Liver (tissue), 9 donors: Measurements from ENCODE around the gene GPR180. TPM values are rescaled to one million over a fixed set of nuclear protein-coding genes. Genes with fewer than 3 reads are reported as not detected.

Experiments used
- DNase-seq: peaks from one replicate; pipeline ENCODE4 v3.0.0-alpha.2; 2017; ENCODE audit warnings: low spot score
- H3K27ac ChIP-seq, 2 donors: one replicate each; pipeline ENCODE4 v1.7.0; 2013; ENCODE audit warnings: inconsistent platforms in 2 of 2, low read length in 2 of 2, control low read depth in 1 of 2, low read depth in 1 of 2, mild to moderate bottlenecking in 1 of 2
- H3K27me3 ChIP-seq, 4 donors: one replicate each; pipeline versions ENCODE4 v1.6.1 to v1.7.0; 2013; ENCODE audit warnings: low read length in 3 of 4, inconsistent platforms in 1 of 4, mild to moderate bottlenecking in 1 of 4, moderate library complexity in 1 of 4; ENCODE audit not compliant: control insufficient read depth in 4 of 4, insufficient read depth in 4 of 4
- H3K36me3 ChIP-seq, 4 donors: one replicate each; pipeline versions ENCODE4 v1.6.1 to v1.7.0; 2013; ENCODE audit warnings: low read length in 3 of 4, mild to moderate bottlenecking in 3 of 4, low read depth in 1 of 4, moderate library complexity in 1 of 4; ENCODE audit not compliant: control insufficient read depth in 4 of 4, insufficient read depth in 3 of 4
- H3K4me1 ChIP-seq, 4 donors: one replicate each; pipeline versions ENCODE4 v1.6.1 to v1.7.0; 2013; ENCODE audit warnings: low read length in 3 of 4, mild to moderate bottlenecking in 3 of 4, moderate library complexity in 1 of 4; ENCODE audit not compliant: control insufficient read depth in 4 of 4, insufficient read depth in 4 of 4
- H3K4me3 ChIP-seq, 3 donors: one replicate each; pipeline versions ENCODE4 v1.6.1 to v1.7.0; 2013; ENCODE audit warnings: low read length in 3 of 3, control low read depth in 1 of 3, low read depth in 1 of 3, mild to moderate bottlenecking in 1 of 3
- H3K9ac ChIP-seq, 2 donors: one replicate each; pipeline ENCODE4 v1.7.0; 2013; ENCODE audit warnings: low read length in 2 of 2, mild to moderate bottlenecking in 2 of 2, moderate library complexity in 2 of 2, control low read depth in 1 of 2, low read depth in 1 of 2
- H3K9me3 ChIP-seq, 4 donors: one replicate each; pipeline versions ENCODE4 v1.6.1 to v1.7.0; 2013; ENCODE audit warnings: low read length in 3 of 4; ENCODE audit not compliant: control insufficient read depth in 4 of 4
- EGR1 ChIP-seq, 2 donors: IDR thresholded peaks; 2 replicates each; pipeline ENCODE4 v1.6.1; 2016 to 2018; ENCODE audit warnings: antibody characterized with exemption in 2 of 2, low read depth in 2 of 2
- FOXA1 ChIP-seq: IDR thresholded peaks from 2 replicates; pipeline ENCODE4 v1.6.1; 2016; ENCODE audit warnings: antibody characterized with exemption
- FOXA2 ChIP-seq: IDR thresholded peaks from 2 replicates; pipeline ENCODE4 v1.6.1; 2016; ENCODE audit warnings: antibody characterized with exemption
- GABPA ChIP-seq, 2 donors: IDR thresholded peaks in 1 of 2; conservative IDR thresholded peaks in 1 of 2; 2 replicates each; pipeline ENCODE4 v1.6.1; 2016; ENCODE audit warnings: antibody characterized with exemption in 2 of 2, mild to moderate bottlenecking in 1 of 2, moderate library complexity in 1 of 2
- HNF4A ChIP-seq, 2 donors: conservative IDR thresholded peaks; 2 replicates each; pipeline ENCODE4 v1.6.1; 2016; ENCODE audit warnings: antibody characterized with exemption in 2 of 2, mild to moderate bottlenecking in 2 of 2
- HNF4G ChIP-seq: IDR thresholded peaks from 2 replicates; pipeline ENCODE4 v1.6.1; 2016; ENCODE audit warnings: antibody characterized with exemption
- JUND ChIP-seq, 2 donors: IDR thresholded peaks; 2 replicates each; pipeline ENCODE4 v1.6.1; 2016; ENCODE audit warnings: antibody characterized with exemption in 2 of 2
- NR2F2 ChIP-seq: IDR thresholded peaks from 2 replicates; pipeline ENCODE4 v1.6.1; 2016; ENCODE audit warnings: antibody characterized with exemption
- RAD21 ChIP-seq, 2 donors: IDR thresholded peaks; 2 replicates each; pipeline ENCODE4 v1.6.1; 2016; ENCODE audit warnings: antibody characterized with exemption in 2 of 2, mild to moderate bottlenecking in 2 of 2
- RXRA ChIP-seq, 2 donors: IDR thresholded peaks; 2 replicates each; pipeline ENCODE4 v1.6.1; 2017 to 2018; ENCODE audit warnings: antibody characterized with exemption in 2 of 2, mild to moderate bottlenecking in 1 of 2
- SP1 ChIP-seq: IDR thresholded peaks from 2 replicates; pipeline ENCODE4 v1.6.1; 2018; ENCODE audit warnings: antibody characterized with exemption, mild to moderate bottlenecking
- TAF1 ChIP-seq: conservative IDR thresholded peaks from 2 replicates; pipeline ENCODE4 v1.6.1; 2016; ENCODE audit warnings: antibody characterized with exemption, mild to moderate bottlenecking
- YY1 ChIP-seq: IDR thresholded peaks from 2 replicates; pipeline ENCODE4 v1.6.1; 2016; ENCODE audit warnings: antibody characterized with exemption, mild to moderate bottlenecking
- WGBS: extraction: QIAGEN DNeasy Blood & Tissue Kit; methylation state at CpG from one replicate; pipeline ENCODE4 v1.1.7; 2013; 5-methylcytosine and 5-hydroxymethylcytosine counted together
- polyA plus RNA-seq, 2 donors: library from polyadenylated mRNA; stranded (reverse) in 1 of 2; unstranded in 1 of 2; fragments of 200-250 nt in 1 of 2; fragments of >200 nt in 1 of 2; fragmentation: Nextera tagmentation in 1 of 2; extraction: Ambion mirVana in 1 of 2; gene quantifications; one replicate each; pipeline versions ENCODE4 v1.2.1 to v1.2.3, GENCODE V29; 2013 to 2015
- total RNA-seq, 2 donors: library from RNA; depleted of rRNA; stranded (reverse); fragments of >200 nt; gene quantifications; one replicate each; pipeline ENCODE4 v1.2.3, GENCODE V29; 2014
- TF ChIP-seq, protein P1 (sequence below): IDR thresholded peaks from 2 replicates; pipeline ENCODE4 v1.6.1; 2016; ENCODE audit warnings: antibody characterized with exemption, mild to moderate bottlenecking
- TF ChIP-seq, protein P2 (sequence below): IDR thresholded peaks from 2 replicates; pipeline ENCODE4 v1.6.1; 2016; ENCODE audit warnings: antibody characterized with exemption
- TF ChIP-seq, protein P3 (sequence below): IDR thresholded peaks from 2 replicates; pipeline ENCODE4 v1.6.1; 2016; ENCODE audit warnings: antibody characterized with exemption
- TF ChIP-seq, protein P4 (sequence below): IDR thresholded peaks from 2 replicates; pipeline ENCODE4 v1.6.1; 2016; ENCODE audit warnings: antibody characterized with exemption
- TF ChIP-seq, protein P5 (sequence below): fragments of 150-350 bp; IDR thresholded peaks from 2 replicates; pipeline ENCODE4 v1.5.1; 2017; ENCODE audit warnings: improper control_type of control experiment, low read depth, low read length; ENCODE audit not compliant: missing input control
- donor health status: healthy.
- donor health status: healthy.
- donor health status: healthy.
- donor health status: healthy.
- donor health status: healthy.

The GPR180 gene
- total and polyA plus RNA-seq, 4 donors, result 2.1 to 8.3 (median 2.8) TPM

DNA sequence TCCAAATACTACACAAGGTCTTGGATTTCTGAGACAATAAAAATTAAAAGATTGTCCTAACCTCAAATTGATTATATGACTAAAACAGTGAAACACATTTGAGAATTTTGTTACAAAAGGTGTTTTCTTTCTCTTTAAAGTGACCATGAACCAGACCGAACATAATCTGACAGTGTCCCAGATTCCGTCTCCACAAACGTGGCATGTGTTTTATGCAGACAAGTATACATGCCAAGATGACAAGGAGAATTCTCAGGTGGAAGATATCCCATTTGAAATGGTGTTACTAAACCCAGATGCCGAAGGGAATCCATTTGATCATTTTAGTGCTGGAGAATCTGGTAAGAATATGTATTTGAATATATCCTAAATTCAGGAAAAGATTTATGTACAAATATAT, 10.4 kb downstream of the GPR180 start:
- H3K4me3 ChIP-seq, result no peak overlapping the region
- no peaks in the 10 kb centered on the region for H3K27me3 ChIP-seq
- H3K36me3 ChIP-seq, result peaks cover 0 to 3% (median 2%) of the 10 kb centered on the region in 4 donors
- no peaks in the 10 kb centered on the region for H3K9me3 ChIP-seq
- no peak for DNase-seq
- TF ChIP-seq, protein P1, sequence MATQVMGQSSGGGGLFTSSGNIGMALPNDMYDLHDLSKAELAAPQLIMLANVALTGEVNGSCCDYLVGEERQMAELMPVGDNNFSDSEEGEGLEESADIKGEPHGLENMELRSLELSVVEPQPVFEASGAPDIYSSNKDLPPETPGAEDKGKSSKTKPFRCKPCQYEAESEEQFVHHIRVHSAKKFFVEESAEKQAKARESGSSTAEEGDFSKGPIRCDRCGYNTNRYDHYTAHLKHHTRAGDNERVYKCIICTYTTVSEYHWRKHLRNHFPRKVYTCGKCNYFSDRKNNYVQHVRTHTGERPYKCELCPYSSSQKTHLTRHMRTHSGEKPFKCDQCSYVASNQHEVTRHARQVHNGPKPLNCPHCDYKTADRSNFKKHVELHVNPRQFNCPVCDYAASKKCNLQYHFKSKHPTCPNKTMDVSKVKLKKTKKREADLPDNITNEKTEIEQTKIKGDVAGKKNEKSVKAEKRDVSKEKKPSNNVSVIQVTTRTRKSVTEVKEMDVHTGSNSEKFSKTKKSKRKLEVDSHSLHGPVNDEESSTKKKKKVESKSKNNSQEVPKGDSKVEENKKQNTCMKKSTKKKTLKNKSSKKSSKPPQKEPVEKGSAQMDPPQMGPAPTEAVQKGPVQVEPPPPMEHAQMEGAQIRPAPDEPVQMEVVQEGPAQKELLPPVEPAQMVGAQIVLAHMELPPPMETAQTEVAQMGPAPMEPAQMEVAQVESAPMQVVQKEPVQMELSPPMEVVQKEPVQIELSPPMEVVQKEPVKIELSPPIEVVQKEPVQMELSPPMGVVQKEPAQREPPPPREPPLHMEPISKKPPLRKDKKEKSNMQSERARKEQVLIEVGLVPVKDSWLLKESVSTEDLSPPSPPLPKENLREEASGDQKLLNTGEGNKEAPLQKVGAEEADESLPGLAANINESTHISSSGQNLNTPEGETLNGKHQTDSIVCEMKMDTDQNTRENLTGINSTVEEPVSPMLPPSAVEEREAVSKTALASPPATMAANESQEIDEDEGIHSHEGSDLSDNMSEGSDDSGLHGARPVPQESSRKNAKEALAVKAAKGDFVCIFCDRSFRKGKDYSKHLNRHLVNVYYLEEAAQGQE, result no peak
- TF ChIP-seq SP1 (no peak), YY1 (no peak), FOXA1 (no peak), NR2F2 (no peak), JUND (IDR thresholded peaks at IDR 0.05) (no peak), EGR1 (IDR thresholded peaks at IDR 0.05; ENCODE audit: low read depth in 2 of 2) (no peak), FOXA2 (no peak), TAF1 (no peak), GABPA (IDR thresholded peaks at IDR 0.05 in 1 of 2, conservative IDR thresholded peaks at IDR 0.05 in 1 of 2) (no peak), HNF4A (conservative IDR thresholded peaks at IDR 0.05) (no peak), RXRA (IDR thresholded peaks at IDR 0.05) (no peak), HNF4G (no peak), RAD21 (IDR thresholded peaks at IDR 0.05) (no peak)
- TF ChIP-seq, protein P2, sequence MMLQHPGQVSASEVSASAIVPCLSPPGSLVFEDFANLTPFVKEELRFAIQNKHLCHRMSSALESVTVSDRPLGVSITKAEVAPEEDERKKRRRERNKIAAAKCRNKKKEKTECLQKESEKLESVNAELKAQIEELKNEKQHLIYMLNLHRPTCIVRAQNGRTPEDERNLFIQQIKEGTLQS, result no peak
- TF ChIP-seq, protein P3, sequence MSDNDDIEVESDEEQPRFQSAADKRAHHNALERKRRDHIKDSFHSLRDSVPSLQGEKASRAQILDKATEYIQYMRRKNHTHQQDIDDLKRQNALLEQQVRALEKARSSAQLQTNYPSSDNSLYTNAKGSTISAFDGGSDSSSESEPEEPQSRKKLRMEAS, result no peak
- TF ChIP-seq, protein P4, sequence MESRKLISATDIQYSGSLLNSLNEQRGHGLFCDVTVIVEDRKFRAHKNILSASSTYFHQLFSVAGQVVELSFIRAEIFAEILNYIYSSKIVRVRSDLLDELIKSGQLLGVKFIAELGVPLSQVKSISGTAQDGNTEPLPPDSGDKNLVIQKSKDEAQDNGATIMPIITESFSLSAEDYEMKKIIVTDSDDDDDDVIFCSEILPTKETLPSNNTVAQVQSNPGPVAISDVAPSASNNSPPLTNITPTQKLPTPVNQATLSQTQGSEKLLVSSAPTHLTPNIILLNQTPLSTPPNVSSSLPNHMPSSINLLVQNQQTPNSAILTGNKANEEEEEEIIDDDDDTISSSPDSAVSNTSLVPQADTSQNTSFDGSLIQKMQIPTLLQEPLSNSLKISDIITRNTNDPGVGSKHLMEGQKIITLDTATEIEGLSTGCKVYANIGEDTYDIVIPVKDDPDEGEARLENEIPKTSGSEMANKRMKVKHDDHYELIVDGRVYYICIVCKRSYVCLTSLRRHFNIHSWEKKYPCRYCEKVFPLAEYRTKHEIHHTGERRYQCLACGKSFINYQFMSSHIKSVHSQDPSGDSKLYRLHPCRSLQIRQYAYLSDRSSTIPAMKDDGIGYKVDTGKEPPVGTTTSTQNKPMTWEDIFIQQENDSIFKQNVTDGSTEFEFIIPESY, result no peak
- TF ChIP-seq, protein P5, sequence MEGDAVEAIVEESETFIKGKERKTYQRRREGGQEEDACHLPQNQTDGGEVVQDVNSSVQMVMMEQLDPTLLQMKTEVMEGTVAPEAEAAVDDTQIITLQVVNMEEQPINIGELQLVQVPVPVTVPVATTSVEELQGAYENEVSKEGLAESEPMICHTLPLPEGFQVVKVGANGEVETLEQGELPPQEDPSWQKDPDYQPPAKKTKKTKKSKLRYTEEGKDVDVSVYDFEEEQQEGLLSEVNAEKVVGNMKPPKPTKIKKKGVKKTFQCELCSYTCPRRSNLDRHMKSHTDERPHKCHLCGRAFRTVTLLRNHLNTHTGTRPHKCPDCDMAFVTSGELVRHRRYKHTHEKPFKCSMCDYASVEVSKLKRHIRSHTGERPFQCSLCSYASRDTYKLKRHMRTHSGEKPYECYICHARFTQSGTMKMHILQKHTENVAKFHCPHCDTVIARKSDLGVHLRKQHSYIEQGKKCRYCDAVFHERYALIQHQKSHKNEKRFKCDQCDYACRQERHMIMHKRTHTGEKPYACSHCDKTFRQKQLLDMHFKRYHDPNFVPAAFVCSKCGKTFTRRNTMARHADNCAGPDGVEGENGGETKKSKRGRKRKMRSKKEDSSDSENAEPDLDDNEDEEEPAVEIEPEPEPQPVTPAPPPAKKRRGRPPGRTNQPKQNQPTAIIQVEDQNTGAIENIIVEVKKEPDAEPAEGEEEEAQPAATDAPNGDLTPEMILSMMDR, result no peak
- H3K4me1 ChIP-seq, result peaks cover 1 to 19% (median 8%) of the 10 kb centered on the region in 4 donors
- H3K9ac ChIP-seq, result no peak overlapping the region
- WGBS, result 71% methylated on average over 4 of the region's 4 CpGs
- H3K27ac ChIP-seq, result peak overlapping the region; percentile 15 to 55
